GM12892 (cell line): ENCODE results near the gene PDHX.

Experiments
- POLR2A ChIP-seq: IDR thresholded peaks from 2 replicates; pipeline ENCODE4 v1.6.1; 2011; ENCODE audit warnings: low read depth, low read length, control low read depth
- POLR2AphosphoS5 ChIP-seq: IDR thresholded peaks from 2 replicates; pipeline ENCODE4 v1.6.1; 2011; ENCODE audit warnings: low read depth, low read length, control low read depth

DNA sequence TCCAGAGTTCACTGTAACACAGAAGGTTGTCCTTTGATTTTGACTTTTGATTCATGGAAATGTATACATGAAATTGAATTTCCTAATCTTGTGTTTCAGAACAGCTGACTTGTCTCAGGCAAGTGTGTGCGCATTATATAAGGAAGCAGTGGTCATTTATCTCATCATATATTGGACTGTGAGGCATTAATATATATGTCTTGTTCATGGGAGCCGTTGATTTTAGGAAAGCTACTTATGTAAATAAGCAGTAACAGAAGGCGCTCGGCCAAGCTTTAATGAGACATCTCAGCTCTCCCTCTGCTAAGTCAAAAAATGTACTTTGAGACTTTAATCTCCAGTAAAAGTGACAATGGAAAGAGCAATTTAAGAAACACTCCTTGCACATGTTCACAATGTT, 100.5 kb downstream of the PDHX start:
- no peak for TF ChIP-seq POLR2AphosphoS5
- no peak for TF ChIP-seq POLR2A
